HG03571 (cell line): ENCODE data around the gene ECI2.

Experiments used
- ATAC-seq: cut with Tn5 transposase; IDR thresholded peaks from one replicate; pipeline ENCODE4 v1.9.1; 2021; ENCODE audit not compliant: unreplicated experiment

Gene ECI2, protein sequence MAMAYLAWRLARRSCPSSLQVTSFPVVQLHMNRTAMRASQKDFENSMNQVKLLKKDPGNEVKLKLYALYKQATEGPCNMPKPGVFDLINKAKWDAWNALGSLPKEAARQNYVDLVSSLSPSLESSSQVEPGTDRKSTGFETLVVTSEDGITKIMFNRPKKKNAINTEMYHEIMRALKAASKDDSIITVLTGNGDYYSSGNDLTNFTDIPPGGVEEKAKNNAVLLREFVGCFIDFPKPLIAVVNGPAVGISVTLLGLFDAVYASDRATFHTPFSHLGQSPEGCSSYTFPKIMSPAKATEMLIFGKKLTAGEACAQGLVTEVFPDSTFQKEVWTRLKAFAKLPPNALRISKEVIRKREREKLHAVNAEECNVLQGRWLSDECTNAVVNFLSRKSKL

DNA sequence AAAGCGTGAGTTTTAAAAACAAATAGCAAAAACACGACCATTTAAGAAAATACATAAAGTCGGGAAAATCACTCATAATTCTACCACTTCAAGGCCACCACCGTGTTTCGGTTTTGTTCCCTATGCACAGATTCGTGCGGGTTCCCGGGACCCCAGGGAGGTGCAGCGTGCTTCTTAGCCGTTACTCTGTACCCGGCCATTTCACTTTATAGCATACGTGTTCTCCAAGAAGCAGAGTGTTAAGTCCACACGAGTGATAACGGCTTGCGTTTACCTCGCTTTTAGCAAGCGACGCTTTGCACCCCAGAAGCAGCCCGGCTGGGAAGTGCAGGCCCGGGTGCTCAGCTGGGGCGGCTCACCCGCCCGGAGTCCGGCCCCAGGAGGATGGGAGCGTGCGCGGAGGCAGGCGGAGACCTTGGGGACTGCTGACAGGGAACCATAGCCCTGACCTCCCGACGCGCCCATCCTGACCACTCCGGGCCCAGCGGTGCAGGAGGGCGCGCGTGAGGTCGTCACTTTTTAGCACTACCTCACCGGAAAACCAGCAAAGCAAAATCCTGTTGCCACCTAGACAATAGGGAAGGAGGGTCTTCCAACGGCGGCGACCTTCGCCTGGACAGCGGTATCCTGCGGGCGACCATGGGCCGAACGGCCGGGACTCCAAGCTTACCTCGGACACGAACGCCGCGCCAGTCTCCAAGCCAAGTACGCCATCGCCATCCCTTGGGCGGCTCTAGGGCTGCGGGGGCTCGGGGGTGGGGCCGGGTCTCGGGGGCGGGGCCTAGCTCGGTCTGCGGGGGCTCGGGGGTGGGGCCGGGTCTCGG, at the start of gene ECI2:
Gene ECI2, minus strand, starts transcription at position 735 of the 824 bp plus-strand sequence. Its CDS starts 15 bp downstream, at position 720.
- ATAC-seq = peak; percentile 44

DNA sequence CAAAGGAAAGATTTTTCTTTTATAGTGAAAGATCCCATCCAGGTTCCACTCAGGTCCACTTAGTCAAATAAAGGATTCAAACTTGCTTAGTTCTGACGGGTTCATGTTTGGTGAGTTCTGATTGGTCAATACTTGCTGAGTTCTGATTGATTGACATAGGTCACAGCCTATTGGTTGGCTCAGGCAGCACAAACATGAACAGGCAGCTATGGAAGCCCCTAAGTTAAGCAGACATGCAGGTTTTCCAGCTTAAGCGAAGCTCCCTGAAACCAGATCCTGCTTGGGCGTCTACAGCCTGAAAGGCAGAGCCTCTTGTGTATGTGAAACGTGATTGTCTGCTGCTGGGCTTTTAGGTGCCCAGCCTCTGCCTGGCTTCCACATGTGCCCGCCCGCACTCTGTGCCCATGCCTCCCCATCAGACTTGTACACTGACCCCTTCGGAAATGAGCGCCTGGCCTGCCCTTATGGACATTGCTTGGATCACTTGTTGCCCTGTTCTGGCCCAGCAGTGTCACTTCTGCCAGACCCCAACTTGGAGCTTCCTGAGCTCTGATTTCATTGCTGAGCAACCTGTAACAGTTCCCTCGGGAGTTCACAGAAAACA, 45.4 kb upstream of the ECI2 start:
- no peak for ATAC-seq

DNA sequence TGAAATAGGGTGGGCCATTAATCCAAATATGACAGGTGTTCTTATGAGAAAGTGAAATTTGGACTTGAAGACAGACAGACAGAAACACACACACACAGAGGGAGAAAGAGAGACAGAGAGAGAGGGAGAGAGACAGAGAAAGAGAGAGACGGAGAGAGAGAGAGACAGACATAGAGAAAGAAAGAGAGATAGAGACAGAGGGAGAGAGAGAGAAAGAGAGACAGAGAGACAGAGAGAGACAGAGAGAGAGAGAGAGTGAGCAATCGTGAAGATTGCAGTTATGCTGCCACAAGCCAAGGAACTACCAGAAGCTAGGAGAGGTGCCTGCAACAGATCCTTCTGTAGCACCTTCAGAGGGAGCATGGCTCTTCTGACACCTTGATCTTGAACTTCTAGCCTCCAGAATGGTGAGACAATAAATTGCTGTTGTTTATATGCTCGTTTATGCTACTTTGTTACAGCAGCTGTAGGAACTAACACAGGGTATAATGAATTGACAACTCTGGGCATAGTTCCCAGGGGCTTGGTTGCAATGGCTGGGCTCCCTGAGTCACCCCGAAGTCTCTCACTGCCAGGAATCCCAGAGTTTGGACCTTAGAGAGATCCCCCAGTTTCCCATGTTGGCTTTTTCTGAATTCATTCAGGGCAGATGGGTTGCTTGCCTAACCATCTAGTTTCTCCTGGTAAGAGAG, 44.7 kb upstream of the ECI2 start:
- ATAC-seq = no peak

DNA sequence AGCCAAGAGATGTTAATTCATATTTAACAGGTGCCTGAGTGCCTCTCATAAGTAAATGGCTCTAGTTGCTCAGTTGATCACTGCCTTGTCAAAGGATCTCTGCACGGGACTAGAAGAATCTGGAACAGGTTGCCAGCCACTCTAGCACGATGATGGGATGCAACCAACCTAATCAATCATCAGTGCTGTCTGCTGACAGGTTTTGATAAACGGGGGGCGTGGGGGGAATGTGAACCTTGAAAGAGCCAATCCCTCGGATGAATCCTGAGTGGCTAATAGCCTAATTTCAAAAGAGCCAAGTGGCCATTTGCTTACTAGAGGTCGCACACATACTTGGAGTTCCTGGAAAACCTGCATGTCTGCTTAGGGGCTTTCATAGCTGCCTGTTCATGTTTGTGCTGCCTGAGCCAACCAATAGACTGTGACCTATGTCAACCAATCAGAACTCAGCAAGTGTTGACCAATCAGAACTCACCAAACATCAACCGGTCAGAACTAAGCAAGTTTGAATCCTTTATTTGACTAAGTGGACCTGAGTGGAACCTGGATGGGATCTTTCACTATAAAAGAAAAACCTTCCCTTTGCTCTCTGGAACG, 43.5 kb upstream of the ECI2 start:
- no peak for ATAC-seq

DNA sequence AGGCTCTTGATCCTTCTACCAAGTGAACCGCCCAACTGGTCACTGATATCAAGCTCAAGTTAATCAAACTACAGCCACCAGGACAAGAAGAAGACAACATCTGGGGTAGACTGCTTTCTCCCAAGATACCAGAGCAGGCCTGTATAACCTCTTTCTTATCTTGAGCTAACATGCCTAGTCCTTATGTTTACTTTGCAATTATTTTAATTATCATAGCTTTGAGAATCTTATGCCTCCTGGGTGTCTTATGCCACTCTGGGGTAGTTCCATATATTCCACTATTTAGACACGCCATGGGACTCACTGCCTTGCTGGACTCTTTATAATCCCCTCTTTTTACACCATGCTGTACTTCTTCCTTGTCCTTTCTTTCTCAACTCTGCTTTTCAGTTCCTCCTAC, 41.5 kb upstream of the ECI2 start:
- ATAC-seq = no peak

DNA sequence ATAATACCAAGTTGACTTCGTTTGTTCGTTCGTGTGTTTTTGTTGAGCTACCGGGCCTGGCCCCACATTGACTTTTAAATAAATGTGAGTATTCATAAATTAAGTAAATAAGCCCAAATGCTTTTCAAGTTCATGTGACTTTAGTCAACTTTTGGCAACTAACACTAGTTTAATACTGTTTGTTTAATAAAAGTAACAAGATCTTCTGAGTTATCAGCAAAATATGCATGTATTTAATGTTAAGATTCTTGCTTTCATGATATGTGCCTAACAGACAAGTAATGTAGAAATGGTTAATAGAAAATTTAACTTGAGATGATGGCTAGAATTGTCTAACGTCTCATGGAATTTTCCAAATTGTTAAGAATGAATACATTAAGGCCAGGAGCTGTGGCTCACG, 38.7 kb upstream of the ECI2 start:
- no peak for ATAC-seq

DNA sequence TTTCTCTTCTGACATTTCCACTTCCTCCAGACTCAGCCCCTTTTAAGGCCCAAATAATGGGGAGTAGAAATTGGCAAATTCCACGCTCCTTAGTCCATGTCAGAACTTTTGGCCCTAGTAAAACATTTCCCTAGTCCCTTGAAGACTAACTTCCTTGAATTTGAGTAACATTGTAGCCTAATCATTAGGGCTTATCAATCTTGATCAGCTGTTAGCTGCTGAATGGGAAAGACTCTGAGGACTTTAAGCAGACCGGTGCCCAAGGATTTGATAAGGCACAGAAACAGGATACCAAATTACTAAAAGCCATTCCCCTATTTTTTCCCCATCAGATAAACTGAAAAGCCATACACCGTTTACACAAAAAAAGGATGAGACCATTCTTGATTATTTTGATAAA, 37.0 kb upstream of the ECI2 start:
- ATAC-seq = no peak

DNA sequence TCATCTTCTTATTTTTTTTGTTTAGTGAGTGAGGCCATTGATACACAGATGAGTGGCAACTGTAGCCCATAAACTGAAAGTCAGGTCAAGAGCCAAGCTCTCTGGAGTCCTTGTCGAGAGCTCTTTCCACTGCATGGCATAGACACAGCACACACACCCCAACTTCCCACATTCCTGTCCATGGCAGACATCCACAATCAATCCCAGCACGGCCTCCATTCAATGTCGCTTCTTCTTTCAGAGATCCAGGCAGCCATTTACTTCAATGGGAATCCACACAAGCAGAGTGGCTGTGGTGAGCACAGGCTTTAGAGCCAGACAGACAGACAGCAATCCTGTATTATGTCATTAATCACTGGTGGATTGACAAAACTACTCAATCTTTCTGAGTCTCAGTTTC, 34.9 kb upstream of the ECI2 start:
- ATAC-seq = no peak

DNA sequence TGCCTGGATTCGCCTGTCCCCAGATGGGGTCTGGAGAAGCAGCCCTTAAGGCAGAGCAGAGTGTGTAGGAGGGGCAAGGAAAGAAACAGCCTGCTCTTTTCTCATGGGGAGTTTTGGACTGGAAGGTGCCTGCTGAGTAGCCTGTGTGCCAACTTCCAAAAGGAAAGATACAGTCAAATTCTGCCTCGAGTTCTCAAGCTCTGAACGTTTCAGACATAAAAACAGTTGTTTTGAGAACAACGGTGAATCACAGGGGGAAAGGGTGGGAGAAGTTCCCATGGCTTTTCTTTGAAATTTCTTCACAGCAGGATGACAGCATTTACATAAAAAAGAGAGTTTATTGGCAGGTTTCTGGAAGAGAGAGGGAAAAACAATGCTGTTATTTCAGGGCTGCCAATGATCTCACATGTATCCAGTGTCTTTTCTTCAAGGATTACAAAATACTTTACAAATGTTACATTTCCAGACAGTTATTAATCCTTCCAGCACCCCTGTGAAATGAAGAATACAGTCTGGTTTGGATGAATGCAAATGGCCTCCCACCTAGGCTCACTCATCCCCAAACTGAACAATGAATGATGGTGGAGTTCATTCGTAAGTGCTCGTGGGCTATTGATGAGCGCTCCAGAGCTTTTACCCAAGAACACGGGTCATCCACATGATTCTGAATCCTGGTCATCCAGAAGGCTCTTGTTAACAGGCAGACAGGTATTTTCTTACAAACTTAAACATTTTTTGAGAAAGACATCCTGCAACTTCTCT, 33.8 kb upstream of the ECI2 start:
- no peak for ATAC-seq

DNA sequence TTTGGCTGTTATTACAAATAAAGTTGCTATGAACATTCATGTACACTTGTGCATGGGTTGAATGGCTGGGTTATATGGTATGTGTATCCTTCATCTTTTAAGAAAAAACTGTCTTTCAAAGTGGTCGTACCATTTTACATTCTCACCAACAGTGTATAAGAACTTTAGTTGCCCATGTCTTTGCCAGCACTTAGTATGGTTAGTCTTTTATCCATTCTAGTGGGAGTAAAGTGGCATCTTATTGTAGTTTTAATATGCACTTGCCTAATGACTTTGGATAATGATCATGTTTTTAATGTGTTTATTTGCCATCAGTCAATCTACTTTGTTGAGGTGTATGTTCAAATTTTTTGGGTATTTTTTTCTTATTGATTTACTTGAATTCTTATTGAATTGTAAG, 32.5 kb upstream of the ECI2 start:
- no peak for ATAC-seq

DNA sequence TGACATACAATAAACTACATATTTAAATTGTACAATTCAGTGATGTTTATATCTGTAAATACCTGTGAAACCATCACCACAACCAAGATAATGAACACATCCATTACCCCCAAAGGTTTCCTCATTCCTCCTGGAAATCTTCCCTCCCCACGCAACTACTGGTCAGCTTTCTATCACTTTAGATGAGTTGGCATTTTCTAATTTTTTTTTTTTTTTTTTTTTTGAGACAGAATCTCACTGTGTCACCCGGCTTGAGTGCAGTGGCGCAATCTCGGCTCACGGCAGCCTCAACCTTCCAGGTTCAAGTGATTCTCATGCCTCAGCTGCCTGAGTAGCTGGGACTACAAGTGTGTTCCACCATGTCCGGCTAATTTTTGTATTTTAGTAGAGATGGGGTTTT, 31.7 kb upstream of the ECI2 start:
- no peak for ATAC-seq

DNA sequence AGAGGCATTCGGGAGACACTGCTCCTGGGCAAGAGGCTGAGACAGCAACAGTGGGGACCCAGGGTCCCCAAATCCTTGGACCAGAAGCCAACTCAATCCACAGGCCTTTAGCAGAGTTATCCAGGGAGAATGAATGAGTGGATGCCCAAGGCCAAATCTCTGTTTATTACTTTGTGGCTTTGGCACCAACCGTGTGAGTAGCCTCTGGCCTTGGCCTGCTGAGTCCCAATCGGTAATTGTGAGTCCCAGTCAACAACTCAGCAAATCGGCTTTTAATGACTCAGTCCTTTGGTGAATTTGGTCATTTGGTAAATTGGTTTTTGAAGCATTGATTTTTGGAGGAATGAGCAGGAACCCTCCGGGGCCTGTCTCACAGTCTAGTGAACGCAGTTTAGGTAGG, 29.1 kb upstream of the ECI2 start:
- no peak for ATAC-seq

DNA sequence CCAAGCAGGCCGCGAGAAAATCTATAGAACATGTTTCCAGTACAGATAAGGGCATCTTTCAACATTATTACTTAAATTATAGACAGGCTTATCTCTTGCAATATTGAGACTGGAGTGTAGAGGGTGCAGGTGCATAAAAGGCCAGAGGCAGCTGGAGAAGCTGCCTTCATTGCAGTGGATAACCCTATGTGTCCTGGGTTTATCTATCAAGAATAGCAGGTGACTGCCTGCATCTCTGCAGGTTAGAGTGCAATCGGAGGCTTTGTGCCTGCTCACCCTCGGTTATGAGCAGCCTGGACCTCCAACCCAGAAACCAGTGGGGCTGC, 28.7 kb upstream of the ECI2 start:
- no peak for ATAC-seq

DNA sequence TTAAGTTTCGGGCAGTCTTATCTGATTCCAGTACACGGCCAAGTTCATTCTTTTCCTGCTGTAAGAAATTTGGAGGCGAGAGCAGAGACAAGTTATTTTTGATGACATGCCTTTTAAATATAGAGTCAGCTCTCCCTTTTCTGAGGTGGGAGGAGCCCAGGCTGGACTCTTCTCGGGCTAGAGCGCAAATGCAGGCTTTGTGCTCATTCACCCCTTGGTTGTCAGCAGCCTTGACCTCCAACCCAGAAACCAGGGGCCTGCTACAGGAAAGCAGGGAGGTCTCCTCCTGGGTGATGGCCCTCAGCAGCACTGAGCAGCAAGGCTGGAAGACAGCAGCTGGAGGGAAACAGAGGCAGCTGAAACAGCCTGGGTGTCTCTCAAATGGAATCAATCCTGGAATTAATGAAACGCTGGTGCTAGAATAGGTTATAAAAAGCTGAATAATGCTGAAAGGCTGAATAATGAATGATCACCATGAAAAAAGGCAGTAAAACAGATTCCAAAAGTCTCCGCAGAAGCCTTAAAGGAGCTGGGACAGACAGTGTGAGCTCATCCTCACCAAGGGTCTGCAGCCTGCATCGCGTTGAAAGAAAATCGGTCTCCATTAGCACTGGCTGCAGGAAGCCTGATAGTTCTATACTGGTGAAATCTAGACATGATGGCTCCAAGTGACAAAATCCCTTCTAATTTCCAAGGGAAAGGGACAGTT, 28.2 kb upstream of the ECI2 start:
- ATAC-seq = no peak

DNA sequence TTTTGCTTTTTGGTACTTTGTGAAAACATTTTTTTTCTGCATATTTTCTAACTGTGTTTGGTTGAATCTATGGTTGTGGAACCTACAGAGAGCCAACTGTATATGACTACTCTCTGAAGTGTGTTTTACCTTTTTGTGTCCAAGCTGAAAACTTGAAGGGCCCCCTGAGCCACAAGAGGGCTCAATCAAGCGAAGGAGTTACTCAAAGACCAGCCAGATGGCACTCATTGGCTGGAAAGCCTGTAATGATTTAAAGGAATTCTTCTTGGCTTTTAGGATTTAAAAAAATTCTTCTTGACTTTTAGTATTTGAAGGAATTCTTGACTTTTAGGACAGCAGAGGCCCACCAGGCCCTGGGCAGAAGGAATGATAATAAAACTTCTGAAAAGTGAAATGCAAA, 27.0 kb upstream of the ECI2 start:
- ATAC-seq = no peak

DNA sequence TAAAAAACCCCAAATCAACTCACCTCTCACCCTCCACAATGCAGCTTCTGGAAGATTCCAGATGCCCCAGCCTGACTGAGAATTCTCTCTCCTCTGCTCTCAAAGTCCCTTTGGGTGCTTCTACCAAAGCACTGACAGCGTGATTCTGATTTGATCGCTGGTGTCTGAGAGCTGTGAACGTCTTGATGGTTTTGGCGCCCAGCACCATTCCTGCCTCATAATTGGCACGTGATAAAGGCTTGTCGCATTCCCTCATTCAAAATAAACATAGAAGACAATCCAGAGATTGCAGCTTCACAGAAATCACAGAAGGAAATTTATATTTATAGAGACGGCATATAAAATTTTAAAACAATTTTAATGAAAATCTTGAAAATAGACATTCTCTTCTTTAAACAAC, 24.1 kb upstream of the ECI2 start:
- ATAC-seq = no peak

DNA sequence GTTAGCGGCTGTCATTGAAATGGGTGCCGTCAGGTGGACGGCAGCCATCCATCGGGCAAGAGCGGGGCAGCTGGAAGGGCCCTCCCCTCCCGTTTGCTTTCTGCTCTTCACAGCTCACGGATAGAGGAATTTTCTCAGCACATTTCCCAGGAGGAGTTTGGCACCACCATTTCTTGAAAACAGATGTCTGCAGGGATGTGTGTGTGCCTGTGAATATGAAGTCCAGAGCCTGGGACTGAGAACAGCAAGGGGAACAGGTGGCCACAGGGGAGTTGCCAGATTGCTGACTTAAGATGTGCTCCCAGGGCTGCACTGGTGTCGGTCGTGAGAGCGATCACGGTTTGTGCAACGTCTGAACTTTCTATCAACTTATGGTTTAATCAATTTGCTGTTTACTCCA, 22.1 kb upstream of the ECI2 start:
- no peak for ATAC-seq

DNA sequence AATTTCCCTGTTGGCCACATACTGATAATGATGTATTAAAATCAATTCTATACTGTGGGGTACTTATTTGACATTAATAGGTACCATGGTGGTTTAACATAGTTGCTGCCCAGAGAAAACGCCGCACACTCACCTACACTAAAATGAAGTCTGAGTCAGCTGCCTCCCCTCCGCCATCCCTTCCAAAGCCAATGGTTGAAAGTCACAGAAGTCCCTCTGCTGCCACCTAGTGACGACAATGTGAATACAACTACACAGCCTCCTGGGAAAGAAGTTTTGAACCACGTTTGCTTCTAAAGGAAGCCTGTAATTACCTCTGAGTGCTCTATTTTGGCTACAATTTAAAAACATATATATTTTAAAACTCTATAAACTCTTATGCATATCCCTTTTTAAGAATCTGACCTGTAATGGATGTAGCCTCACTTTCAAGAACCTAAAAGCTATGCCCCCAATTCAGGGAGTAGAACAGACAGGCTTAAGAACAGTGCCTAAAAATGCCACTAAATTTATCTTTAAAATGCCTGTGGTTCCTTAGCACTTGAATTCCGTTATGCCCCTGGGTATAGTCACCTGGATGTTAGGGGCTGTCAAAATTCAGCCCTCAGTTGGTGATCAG, 20.6 kb upstream of the ECI2 start:
- no peak for ATAC-seq

DNA sequence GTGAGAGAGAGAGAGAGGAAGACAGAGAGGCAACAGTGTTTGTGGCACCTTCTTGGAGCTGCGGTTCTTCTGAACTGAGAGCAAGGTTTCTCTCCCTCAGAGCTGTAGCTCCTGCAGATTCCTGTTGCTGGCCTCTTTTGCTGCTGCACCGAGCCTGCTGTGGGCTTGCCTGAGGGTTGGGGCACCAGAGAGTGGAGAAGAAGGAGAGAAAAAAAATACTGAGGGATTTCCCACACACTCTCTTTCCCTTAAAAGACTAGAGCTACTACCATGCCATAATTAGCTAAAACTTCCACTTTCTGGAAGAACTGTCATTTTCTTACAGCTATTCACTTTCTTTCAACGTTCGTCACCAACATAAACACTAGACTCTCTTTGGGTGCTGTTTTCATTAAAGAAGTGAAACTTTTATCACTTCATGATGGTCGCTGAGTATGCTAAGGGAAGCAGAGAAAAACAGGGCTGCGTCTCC, 18.2 kb upstream of the ECI2 start:
- peak; percentile 75 for ATAC-seq
